ENCODE results near the gene COL17A1. TPM values are rescaled to one million over a fixed set of nuclear protein-coding genes. Genes with fewer than 3 reads are reported as not detected.

Gene COL17A1
- total RNA-seq, 1 experiment from 2014 or later = 0.26 TPM

- Histone ChIP-seq H3K4me3 (ENCODE audit: low read depth in 2 of 2, low read length in 2 of 2) (no peak overlapping the region), H3K9me3 (ENCODE audit: control insufficient read depth, insufficient read depth, low read depth, low read length) (no peaks in the 10 kb centered on the region), H3K27ac (ENCODE audit: low read length) (no peak overlapping the region), H3K4me1 (ENCODE audit: control insufficient read depth, insufficient read depth, low read length) (no peaks in the 10 kb centered on the region), H3K36me3 (ENCODE audit: control insufficient read depth, insufficient read depth, low read length) (no peaks in the 10 kb centered on the region), H3K27me3 (ENCODE audit: control insufficient read depth, insufficient read depth, low read length) (peaks cover 2% of the 10 kb centered on the region; the same call in 1 of the 2 replicates)
- CTCF ChIA-PET = no interaction called here
- BruUV-seq (replicated peaks) = no TSS peak
- no peak for ATAC-seq
- no peak for DNase-seq (ENCODE audit: low read depth, low spot score)
- intact Hi-C loops (cut with micrococcal nuclease; ENCODE audit: unreplicated experiment) = no loop called here
- POLR2A ChIA-PET = no interaction called here
- no peak for TF ChIP-seq REST (IDR thresholded peaks at IDR 0.05; ENCODE audit: insufficient read depth in 1 of 2, low read depth in 2 of 2, low read length in 1 of 2)
- TF ChIP-seq SIN3A (IDR thresholded peaks at IDR 0.05; ENCODE audit: borderline replicate concordance, insufficient read depth, low read depth, low read length) = no peak
- no peak for TF ChIP-seq TCF7L2 (IDR thresholded peaks at IDR 0.05; ENCODE audit: low read depth, low read length)
- no peak for TF ChIP-seq CTCF (IDR thresholded peaks at IDR 0.05)
- no peak for TF ChIP-seq POLR2AphosphoS5 (IDR thresholded peaks at IDR 0.05; ENCODE audit: low read depth, low read length)
- in situ Hi-C loops (cut with HindIII; ENCODE audit: low pct_unique_long_range_greater_than_20kb, low sequenced_read_pairs) = no loop called here
These were observed 19.9 kb downstream of the COL17A1 start for GRCh38 chr10:104065748-104066147.

GRCh38 chr10:104061196-104061595 lies 24.5 kb downstream of the COL17A1 start:
- intact Hi-C loops (cut with micrococcal nuclease; ENCODE audit: unreplicated experiment) = no loop called here

More at GRCh38 chr10:104061196-104061595, 24.5 kb downstream of the COL17A1 start:
- ChIA-PET CTCF (no interaction called here), POLR2A (no interaction called here)
- DNase-seq (ENCODE audit: low read depth, low spot score) (no peak), ATAC-seq (0 out of 2 replicates have a peak, but pooled peaks have one; percentile 36)
- no peaks in the 10 kb centered on the region for H3K4me1 ChIP-seq (ENCODE audit: control insufficient read depth, insufficient read depth, low read length)
- BruUV-seq (replicated peaks) = no TSS peak
- H3K9me3 ChIP-seq (ENCODE audit: control insufficient read depth, insufficient read depth, low read depth, low read length) = no peaks in the 10 kb centered on the region
- H3K27me3 ChIP-seq (ENCODE audit: control insufficient read depth, insufficient read depth, low read length) = no peaks in the 10 kb centered on the region
- TF ChIP-seq CTCF (IDR thresholded peaks at IDR 0.05) (no peak), POLR2AphosphoS5 (IDR thresholded peaks at IDR 0.05; ENCODE audit: low read depth, low read length) (no peak), TCF7L2 (IDR thresholded peaks at IDR 0.05; ENCODE audit: low read depth, low read length) (no peak), REST (IDR thresholded peaks at IDR 0.05; ENCODE audit: insufficient read depth in 1 of 2, low read depth in 2 of 2, low read length in 1 of 2) (no peak), SIN3A (IDR thresholded peaks at IDR 0.05; ENCODE audit: borderline replicate concordance, insufficient read depth, low read depth, low read length) (no peak)
- in situ Hi-C loops (cut with HindIII; ENCODE audit: low pct_unique_long_range_greater_than_20kb, low sequenced_read_pairs) = no loop called here
- H3K36me3 ChIP-seq (ENCODE audit: control insufficient read depth, insufficient read depth, low read length) = no peaks in the 10 kb centered on the region
- H3K4me3 ChIP-seq (ENCODE audit: low read depth in 2 of 2, low read length in 2 of 2) = no peak overlapping the region
- H3K27ac ChIP-seq (ENCODE audit: low read length) = no peak overlapping the region

Data from Panc1 (cell line).